Measurements from ENCODE around the gene BCKDHA. TPM values are rescaled to one million over a fixed set of nuclear protein-coding genes. Genes with fewer than 3 reads are reported as not detected.
"Not testable (repeated sequence)": the region's sequence is repeated elsewhere in the genome, so short reads cannot be mapped to it uniquely, and the experiment has no call there.

The BCKDHA gene
- total RNA-seq, 2 donors from 2014 or later, result 15.2 to 17.9 TPM

DNA sequence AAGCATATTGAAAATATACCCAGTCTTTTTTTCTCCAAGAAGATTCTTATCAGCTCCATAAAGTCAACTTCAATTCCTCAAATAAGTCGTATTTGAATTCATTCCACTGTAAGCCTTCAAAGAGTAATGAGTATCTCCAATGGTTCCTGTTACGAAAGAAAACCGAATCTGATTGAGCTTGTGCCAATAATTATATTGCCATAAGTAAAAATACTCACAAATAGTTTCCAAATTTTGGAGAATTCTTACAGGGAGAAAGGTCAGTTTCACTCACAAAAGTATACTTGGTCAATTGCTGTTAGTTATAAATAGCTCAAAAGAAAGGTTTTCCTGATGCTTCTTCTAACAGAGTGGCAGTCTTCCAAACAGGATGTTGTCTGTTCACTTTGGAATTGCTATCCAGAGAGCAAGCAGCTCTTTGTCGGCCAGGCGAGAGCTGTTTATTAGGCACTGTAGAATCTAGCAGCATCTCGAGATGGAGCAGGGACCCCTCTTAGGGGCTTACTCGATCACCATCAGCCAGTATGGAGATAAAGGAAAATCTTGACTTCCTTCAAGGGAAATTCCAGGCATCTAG, 58.8 kb downstream of the BCKDHA start:
- ATAC-seq, result peak; percentile 48
- 21 to 24% methylated on average over 6 to 7 of the region's 7 CpGs for WGBS, 2 donors
- H3K9me3 ChIP-seq, result no peaks in the 10 kb centered on the region
- intact Hi-C loops (cut with DNase I), result no loop called here
- peak overlapping the region in 2 of 4 donors; percentile 39 to 44 for H3K27ac ChIP-seq
- H3K36me3 ChIP-seq (replicated peaks in 1 of 2; ENCODE audit: insufficient read depth in 1 of 2, low read depth in 2 of 2), result no peaks in the 10 kb centered on the region
- no peak overlapping the region for H3K4me3 ChIP-seq
- H3K4me1 ChIP-seq, result peaks cover 12% of the 10 kb centered on the region
- no peaks in the 10 kb centered on the region for H3K27me3 ChIP-seq
- no peak for TF ChIP-seq POLR2A (IDR thresholded peaks at IDR 0.05)
- TF ChIP-seq, protein P1, sequence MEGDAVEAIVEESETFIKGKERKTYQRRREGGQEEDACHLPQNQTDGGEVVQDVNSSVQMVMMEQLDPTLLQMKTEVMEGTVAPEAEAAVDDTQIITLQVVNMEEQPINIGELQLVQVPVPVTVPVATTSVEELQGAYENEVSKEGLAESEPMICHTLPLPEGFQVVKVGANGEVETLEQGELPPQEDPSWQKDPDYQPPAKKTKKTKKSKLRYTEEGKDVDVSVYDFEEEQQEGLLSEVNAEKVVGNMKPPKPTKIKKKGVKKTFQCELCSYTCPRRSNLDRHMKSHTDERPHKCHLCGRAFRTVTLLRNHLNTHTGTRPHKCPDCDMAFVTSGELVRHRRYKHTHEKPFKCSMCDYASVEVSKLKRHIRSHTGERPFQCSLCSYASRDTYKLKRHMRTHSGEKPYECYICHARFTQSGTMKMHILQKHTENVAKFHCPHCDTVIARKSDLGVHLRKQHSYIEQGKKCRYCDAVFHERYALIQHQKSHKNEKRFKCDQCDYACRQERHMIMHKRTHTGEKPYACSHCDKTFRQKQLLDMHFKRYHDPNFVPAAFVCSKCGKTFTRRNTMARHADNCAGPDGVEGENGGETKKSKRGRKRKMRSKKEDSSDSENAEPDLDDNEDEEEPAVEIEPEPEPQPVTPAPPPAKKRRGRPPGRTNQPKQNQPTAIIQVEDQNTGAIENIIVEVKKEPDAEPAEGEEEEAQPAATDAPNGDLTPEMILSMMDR (IDR thresholded peaks at IDR 0.05), result no peak
- DNase-seq, result no peak

DNA sequence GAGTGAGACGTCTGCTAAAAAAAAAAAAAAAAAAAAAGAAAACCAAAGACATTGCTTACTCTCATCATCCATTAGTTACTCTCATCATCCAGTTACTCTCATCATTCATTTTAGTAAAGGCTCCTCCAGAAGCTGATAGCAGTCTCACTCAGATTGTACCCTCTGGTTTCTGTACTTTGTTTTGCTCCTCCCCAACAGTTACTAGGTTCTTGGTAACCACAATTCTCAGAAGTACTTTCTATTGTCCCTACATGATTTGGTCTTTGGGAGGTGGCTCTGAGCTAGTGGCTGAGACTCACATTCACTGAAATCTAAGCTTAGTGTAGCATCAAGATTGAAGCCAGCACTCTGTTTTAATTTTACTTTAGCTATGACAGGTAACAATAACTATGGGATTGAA, 59.6 kb downstream of the BCKDHA start:
- no peak for TF ChIP-seq POLR2A (IDR thresholded peaks at IDR 0.05)
- H3K4me3 ChIP-seq, result no peak overlapping the region
- no peak for ATAC-seq

DNA sequence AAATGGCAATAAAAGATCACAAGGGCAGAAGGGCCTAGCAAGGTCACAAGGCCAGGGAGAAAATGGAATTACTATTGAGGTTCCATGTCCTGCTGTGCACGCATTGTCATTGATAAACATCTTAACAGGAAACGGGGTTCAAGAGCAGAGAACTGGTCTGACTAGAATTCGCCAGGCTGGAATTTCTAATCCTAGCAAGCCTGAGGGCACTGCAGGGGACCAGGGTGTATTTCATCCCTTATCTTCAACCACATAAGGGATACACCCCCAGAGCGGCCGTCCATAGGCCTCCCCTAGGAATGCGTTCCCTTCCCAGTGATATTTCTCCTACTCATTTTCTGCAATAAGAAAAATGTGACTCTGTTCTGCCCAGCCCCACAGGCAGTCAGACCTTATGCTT, 64.9 kb downstream of the BCKDHA start:
- DNase-seq (no peak), ATAC-seq (no peak)
- TF ChIP-seq POLR2A (IDR thresholded peaks at IDR 0.05), result no peak
- TF ChIP-seq, protein P1 (IDR thresholded peaks at IDR 0.05), result no peak
- WGBS, 2 donors, result 60 to 72% methylated on average over 6 of the region's 6 CpGs
- Histone ChIP-seq H3K27me3 (no peaks in the 10 kb centered on the region), H3K4me3 (no peak overlapping the region), H3K27ac (no peak overlapping the region), H3K36me3 (replicated peaks in 1 of 2; ENCODE audit: insufficient read depth in 1 of 2, low read depth in 2 of 2) (no peaks in the 10 kb centered on the region), H3K9me3 (no peaks in the 10 kb centered on the region), H3K4me1 (no peaks in the 10 kb centered on the region)
- intact Hi-C loops (cut with DNase I), result no loop called here

More for the DNA sequence above, 59.6 kb downstream of the BCKDHA start:
- Histone ChIP-seq H3K27ac (no peak overlapping the region), H3K9me3 (no peaks in the 10 kb centered on the region), H3K4me1 (peaks cover 12% of the 10 kb centered on the region), H3K27me3 (no peaks in the 10 kb centered on the region), H3K36me3 (replicated peaks in 1 of 2; ENCODE audit: insufficient read depth in 1 of 2, low read depth in 2 of 2) (no peaks in the 10 kb centered on the region)
- no peak for DNase-seq
- intact Hi-C loops (cut with DNase I), result no loop called here
- WGBS, 2 donors, result 40 to 67% methylated on average over 1 of the region's 1 CpG

DNA sequence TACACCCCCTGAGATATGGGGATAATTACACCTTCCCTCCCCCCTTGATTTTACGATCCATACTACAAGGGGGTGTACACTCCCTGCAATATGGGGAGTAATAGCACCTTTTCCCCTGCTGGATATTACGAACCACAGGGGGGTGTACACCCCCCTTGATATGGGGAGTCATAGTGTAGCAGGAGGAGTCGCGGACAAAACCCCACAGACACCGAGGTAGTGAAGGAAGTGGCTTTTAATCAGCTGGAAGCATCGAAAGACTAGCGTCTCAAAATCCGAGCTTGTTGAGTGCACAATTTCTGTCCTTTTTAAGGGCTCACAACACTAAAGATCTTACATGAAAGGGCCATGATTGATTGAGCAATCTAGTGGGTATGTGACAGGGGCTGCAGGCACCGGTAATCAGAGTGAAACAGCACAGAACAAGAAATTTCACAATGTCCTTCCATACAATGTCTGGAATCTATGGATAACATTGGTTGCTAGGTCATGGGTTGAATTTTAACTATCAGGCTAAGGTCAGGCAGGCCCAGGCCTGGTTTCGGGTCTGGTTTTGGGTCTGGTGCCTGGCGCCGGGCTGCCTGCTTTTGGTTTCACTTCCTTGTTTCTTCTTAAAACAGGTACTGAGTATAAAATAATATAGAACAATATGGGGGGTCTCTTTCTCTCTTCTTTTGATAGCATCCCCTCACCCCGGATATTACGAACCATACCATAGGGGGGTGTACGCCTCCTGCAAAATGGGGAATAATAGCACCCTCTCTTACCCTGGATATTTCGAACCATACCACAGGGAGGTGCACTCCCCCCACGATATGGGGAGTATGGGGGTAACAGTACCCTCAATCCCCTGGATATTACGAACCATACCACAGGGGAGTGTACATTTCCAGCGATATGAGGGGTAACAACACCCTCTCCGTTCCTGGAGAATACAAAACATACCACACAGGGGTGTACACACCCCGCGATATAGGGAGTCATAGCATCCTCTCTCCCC, 65.9 kb downstream of the BCKDHA start:
- H3K4me3 ChIP-seq; H3K4me1 ChIP-seq; H3K36me3 ChIP-seq (replicated peaks in 1 of 2; ENCODE audit: insufficient read depth in 1 of 2, low read depth in 2 of 2); ATAC-seq; intact Hi-C loops (cut with DNase I); H3K9me3 ChIP-seq; H3K27me3 ChIP-seq; H3K27ac ChIP-seq: not testable (repeated sequence)
- DNase-seq, result peak in 1 of 4 donors; percentile 20
- 62 to 70% methylated on average over 19 to 22 of the region's 22 CpGs for WGBS, 2 donors

Small RNA genes lying within 50 kb of the gene (small RNA-seq; reads per million reads assigned to genes)
- gene RF00017, result not detected

Other genes starting within 250 kb of the BCKDHA start
- 1 to 10 TPM in 1 of 2 donors, not detected in 1; 6.7 TPM for gene CYP2S1, start 204.6 kb upstream of the BCKDHA start, total RNA-seq
- 10 to 100 TPM; 14.2 to 15.0 TPM for gene AXL, start 178.6 kb upstream of the BCKDHA start, total RNA-seq
- gene HNRNPUL1, start 133.4 kb upstream of the BCKDHA start, total RNA-seq, result 10 to 100 TPM; 76.0 to 87.3 TPM
- gene CCDC97, start 87.6 kb upstream of the BCKDHA start, total RNA-seq, result 10 to 100 TPM; 10.6 to 11.2 TPM
- gene TGFB1, start 43.9 kb upstream of the BCKDHA start, total RNA-seq, result 10 to 100 TPM in 1 of 2 donors, 1 to 10 TPM in 1; 7.8 to 17.1 TPM
- 1 to 10 TPM in 1 of 2 donors, under 1 TPM in 1; 0.52 to 5.3 TPM for gene B9D2, start 33.7 kb upstream of the BCKDHA start, total RNA-seq
- 10 to 100 TPM in 1 of 2 donors, 1 to 10 TPM in 1; 7.5 to 15.5 TPM for gene TMEM91, start 21.3 kb upstream of the BCKDHA start, total RNA-seq
- 10 to 100 TPM in 1 of 2 donors, 1 to 10 TPM in 1; 4.3 to 22.8 TPM for gene EXOSC5, start 459 bp upstream of the BCKDHA start, total RNA-seq
- 1 to 10 TPM; 3.6 to 9.1 TPM for gene B3GNT8, start 29.6 kb downstream of the BCKDHA start, total RNA-seq
- 10 to 100 TPM; 13.5 to 45.5 TPM for gene DMAC2, start 42.1 kb downstream of the BCKDHA start, total RNA-seq
- not detected for gene ERICH4, start 45.3 kb downstream of the BCKDHA start, total RNA-seq
- under 1 TPM in 1 of 2 donors, not detected in 1; 0.52 TPM for gene CEACAM21, start 178.3 kb downstream of the BCKDHA start, total RNA-seq
- gene CEACAM4, start 229.3 kb downstream of the BCKDHA start, total RNA-seq, result 1 to 10 TPM in 1 of 2 donors, not detected in 1; 1.8 TPM